GM20000 (cell line): ENCODE measurements around the gene INSYN1.

Source experiments
- DNase-seq: peaks from one replicate; pipeline ENCODE4 v3.0.0; 2012; ENCODE audit warnings: low spot score
- TF ChIP-seq, protein P1 (sequence below): IDR thresholded peaks from 2 replicates; pipeline ENCODE4 v1.5.1; 2012; ENCODE audit warnings: mild to moderate bottlenecking, control low read depth; ENCODE audit errors: extremely low read depth, missing control alignments

The INSYN1 gene

DNA sequence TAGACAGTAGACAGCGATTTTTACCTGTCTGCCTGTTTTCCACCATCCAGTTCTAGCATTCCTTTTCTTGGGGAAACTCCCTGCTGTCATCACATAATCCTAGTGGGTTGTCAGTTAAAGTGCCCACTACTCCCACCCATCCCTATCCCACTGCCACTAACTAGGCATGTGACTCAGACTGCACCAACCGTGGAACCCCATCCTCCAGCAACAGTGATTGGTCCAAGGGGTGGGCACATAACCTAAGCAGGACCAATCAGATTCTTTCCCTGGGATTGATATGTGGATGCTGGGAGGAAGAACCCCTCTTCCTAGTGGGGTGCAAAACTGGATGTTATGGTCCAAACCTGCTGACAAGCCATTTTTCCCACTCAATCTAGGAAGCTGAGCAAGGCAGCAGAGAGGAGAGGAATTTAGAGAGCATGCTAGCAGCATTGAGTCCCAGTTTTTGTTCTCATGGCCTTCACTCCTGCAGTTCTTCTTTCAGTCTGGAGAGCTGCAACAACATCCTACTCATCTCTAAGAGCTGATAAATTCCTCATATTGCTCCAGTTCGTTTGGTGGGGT, 3.9 kb upstream of the INSYN1 start:
- DNase-seq: no peak
- TF ChIP-seq, protein P1, sequence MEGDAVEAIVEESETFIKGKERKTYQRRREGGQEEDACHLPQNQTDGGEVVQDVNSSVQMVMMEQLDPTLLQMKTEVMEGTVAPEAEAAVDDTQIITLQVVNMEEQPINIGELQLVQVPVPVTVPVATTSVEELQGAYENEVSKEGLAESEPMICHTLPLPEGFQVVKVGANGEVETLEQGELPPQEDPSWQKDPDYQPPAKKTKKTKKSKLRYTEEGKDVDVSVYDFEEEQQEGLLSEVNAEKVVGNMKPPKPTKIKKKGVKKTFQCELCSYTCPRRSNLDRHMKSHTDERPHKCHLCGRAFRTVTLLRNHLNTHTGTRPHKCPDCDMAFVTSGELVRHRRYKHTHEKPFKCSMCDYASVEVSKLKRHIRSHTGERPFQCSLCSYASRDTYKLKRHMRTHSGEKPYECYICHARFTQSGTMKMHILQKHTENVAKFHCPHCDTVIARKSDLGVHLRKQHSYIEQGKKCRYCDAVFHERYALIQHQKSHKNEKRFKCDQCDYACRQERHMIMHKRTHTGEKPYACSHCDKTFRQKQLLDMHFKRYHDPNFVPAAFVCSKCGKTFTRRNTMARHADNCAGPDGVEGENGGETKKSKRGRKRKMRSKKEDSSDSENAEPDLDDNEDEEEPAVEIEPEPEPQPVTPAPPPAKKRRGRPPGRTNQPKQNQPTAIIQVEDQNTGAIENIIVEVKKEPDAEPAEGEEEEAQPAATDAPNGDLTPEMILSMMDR: no peak

DNA sequence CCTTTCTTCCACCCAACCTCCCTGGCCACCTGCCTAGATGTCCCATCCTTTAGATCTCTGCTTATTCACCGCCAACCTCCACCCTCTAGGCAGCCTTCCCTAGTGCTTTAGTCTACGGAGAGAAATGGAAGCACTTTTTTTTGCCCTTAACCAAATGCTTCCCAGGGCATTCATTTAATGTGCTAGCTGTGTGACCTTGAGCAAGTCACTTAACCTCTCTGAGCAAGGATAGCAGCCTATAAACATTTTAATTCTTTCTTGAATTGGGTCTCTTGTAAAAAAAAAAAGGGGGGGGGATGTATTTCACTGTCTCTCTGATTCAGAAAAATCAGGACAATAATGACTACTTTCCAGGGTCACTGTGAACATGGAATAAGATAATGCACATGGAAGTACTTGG, 3.2 kb upstream of the INSYN1 start:
- TF ChIP-seq, protein P1: no peak
- no peak for DNase-seq

DNA sequence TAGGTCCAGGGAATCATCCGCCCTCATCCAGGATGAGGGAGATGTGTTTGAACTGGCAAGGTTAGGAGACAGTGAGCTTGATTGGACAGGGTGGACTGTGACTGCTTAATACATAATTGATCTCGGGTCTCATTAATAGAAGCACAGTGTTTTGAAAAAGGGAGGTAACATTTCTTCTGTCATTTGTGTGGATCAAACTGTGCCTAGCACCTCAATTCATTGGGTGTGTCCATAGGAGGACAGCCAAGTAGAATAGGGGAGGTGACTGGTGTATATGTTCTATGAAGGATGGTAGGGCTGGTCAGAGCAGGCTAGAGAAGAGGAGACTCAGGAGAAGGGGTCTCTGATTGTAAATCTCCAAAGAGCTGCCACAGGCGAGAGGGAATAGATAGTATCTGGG, 2.8 kb upstream of the INSYN1 start:
- TF ChIP-seq, protein P1: no peak
- DNase-seq: no peak

DNA sequence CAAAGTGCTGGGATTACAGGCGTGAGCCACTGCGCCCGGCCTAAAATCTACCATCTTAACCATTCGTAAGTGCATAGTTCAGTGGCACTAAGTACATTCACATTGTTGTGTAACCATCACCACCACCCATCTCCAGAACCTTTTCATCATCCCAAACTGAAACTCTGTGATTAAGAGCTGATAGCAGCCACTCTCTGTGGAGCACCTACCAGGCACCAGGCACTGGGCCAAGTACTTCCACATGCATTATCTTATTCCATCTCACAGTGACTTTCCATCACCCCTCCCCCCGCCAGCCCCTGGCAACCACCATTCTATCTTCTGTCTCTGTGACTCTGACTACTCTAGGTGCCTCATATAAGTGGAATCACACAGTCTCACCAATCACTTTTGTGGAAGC, 2.3 kb upstream of the INSYN1 start:
- no peak for DNase-seq
- TF ChIP-seq, protein P1: no peak

DNA sequence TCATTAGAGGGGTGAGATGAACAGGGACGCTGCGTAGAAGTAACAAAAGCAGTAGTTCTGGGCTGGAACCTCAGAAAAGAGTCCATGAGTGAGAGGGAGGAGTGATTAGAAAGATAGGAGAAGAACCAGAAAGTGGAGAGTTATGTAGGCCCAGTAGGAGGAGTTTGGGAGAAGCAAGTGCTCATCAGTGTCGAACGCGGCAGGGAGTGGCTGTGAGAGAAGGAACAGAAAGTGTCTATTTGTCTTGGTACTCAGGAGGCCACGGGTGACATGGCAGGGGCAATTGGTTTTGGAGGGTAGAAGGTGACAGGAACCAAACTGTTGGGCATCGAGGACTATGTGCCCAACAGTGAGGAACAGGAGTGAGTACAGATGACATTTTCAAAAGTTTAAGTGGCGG, 1.3 kb upstream of the INSYN1 start:
- TF ChIP-seq, protein P1: no peak
- DNase-seq: no peak

DNA sequence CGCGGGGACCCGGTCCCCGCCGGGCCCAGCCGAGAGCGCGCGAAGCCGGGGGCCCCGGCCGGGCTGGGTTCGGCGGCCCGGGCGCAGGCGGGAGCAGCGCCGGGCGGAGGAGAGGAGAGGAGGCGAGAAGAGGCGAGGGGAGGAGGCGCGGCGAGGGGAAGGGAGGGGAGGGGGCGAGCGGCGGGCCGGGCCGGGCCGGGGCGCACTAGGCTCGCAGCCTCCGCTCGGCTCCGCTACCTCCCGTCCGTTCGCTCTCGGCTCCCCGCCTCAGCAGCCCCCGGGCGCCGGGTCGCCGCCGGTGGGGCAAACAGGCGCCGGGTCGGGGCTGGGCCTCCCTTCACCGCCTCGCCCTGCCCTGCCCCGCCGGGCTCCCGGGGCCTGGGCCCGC, 351 bp downstream of the INSYN1 start:
- DNase-seq: no peak
- TF ChIP-seq, protein P1: no peak

DNA sequence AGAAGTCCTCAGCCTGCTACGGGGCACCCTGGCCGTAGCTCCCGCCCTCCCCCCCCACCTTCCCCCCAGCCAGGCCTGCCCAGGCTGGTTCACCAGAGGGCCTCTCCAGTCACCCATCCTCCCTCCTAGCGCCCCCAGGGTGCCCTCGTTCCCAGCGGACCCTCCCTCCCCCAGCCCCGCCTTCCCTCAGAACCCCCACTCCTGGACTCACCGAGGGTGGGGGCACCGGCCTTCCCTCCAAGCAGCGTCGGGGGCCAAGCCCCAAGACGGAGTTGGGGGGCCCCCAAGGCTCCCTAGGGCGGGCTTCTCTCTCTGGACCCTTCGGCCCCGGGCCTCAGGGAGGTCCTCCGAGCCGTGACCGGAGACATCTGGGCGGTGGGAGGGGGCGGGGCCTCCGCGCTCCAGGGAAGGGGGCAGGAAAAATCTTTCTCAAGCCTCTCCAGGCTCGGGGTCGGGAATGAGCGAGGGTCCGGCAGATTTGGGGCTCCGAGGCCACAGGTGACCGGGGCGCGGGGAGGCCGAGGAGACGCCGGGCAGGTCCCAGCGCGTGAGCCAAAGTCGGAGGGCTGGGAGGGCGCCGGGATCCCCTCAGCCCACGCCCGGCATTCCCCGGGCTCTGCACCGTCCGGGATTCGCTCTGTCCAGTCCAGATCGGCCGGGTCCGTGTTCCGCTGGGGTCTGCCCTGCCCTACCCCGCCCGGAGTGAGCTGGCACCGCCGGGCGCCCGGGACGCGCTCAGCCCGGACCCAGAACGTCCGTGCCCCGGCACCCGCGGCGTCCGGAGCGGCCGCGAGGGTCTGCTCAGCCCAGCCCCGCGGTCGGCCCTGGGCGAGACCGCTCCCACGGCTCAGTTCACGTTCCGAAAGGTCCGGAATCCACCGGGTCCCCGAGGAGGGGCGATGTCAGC, 999 bp downstream of the INSYN1 start:
- DNase-seq: no peak
- TF ChIP-seq, protein P1: no peak
